ENCODE measurements around the gene ZNF568.

ZNF568 gene

GRCh38 chr19:36915992-36916830, at the start of gene ZNF568, which contains the start of gene ZNF829:
Gene ZNF568 (plus strand): TSS chr19:36916332. CDS start chr19:36922771, 6,439 bp downstream.
Gene ZNF829 (minus strand): TSS chr19:36916291. CDS start chr19:36915167, 1,124 bp downstream.
- peak; percentile 92 for DNase-seq (ENCODE audit: low spot score)

GRCh38 chr19:36876993-36877938, 38.9 kb upstream of the ZNF568 start:
- DNase-seq (ENCODE audit: low spot score) = no peak

GRCh38 chr19:36891768-36892357, 24.3 kb upstream of the ZNF568 start:
- DNase-seq (ENCODE audit: low spot score) = no peak

DNA sequence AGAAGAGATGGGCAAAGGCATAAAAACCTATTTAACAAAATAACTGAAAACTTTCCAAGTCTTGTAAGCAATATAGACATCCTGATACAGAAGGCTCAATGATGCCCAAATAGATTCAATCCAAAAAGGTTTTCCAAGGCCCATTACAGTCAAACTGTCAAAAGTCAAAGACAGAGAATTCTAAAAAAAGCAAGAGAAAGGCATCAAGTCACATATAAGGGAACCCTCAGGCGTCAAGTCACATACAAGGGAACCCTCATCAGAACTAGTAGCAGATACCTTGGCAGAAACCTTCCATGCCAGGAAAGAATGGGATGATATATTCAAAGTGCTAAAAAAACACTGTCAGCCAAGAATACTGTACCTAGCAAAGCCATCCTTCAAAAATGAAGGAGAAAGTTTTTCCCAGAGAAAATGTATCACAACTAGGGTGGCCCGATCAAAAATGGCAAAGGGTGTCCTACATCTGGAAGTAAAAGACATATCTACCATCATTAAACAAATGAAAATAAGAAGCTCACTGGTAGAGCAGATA, 21.2 kb upstream of the ZNF568 start:
- DNase-seq (ENCODE audit: low spot score) = no peak

DNA sequence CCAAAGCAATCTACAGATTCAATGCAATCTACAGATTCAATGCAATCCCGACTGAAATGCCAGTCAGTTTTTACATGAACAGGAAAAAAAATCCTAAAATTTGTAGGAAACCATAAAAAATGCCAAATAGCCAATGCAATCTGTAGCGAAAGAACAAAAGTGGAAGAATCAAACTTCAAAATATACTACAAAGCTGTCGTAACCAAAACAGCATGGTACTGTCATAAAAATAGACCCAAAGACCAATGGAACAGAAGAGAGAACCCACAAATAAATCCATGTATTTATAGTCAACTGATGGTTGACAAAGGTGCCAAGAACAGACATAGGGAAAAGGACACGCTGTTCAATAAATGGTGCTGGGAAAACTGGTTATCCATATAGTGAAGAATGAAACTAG, 17.7 kb upstream of the ZNF568 start:
- no peak for DNase-seq (ENCODE audit: low spot score)

DNA sequence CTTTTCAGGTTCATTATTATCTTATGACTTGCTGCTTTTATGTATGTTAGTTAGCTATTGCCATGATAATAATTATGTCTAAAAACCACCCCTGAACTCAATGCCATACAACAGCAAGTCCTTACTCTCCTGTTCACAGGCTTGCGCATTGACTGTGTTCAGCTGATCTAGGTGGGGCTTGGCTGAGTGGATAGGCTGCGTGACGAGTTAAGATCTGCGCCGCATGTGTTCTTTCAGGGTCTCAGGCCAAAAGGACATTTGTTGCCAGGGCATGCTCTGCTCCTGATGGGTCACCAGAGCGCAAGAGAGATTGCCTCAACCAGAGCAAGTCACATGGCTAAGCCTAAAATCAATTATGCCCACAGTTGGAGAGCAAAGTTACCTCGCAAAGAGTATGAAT, 859 bp downstream of the ZNF568 start:
- peak; percentile 55 for DNase-seq (ENCODE audit: low spot score)

DNA sequence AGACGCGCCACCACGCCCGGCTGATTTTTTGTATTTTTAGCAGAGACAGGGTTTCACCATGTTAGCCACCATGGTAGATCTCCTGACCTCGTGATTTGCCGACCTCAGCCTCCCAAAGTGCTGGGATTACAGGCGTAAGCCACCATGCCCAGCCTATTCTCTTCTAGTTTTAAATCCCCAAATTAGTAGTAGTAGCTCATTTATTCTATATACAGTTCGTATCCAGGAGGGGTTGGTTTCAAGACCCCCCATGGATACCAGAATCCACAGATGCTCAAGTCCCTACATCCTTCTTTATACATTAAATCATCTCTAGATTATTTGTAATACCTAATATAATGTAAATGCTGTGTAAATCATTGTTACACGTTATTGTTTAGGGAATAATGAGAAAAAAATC, 2.0 kb downstream of the ZNF568 start:
- DNase-seq (ENCODE audit: low spot score) = no peak

DNA sequence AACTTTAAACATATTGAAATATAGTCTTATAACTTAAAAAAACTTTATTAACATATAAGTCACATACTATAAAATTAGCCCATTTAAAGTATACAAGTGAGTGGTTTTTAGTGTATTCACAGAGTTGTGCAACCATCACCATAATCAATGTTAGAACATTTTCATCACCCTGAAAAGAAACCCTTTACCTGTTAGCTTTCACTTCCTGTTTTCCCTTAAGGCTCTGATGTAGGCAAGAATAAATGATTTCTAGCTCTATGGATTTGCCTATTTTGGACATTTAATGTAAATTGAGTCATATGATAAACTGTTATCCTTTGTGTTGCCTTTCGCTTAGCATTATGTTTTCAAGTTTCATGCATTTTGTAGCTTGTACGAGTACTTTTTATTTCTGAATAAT, 15.6 kb downstream of the ZNF568 start:
- DNase-seq (ENCODE audit: low spot score) = no peak

- peak; percentile 48 for DNase-seq (ENCODE audit: low spot score)
These were observed 23.0 kb downstream of the ZNF568 start for GRCh38 chr19:36939153-36939552.

- DNase-seq (ENCODE audit: low spot score) = no peak
These were observed 34.4 kb downstream of the ZNF568 start for GRCh38 chr19:36950335-36951119.

DNA sequence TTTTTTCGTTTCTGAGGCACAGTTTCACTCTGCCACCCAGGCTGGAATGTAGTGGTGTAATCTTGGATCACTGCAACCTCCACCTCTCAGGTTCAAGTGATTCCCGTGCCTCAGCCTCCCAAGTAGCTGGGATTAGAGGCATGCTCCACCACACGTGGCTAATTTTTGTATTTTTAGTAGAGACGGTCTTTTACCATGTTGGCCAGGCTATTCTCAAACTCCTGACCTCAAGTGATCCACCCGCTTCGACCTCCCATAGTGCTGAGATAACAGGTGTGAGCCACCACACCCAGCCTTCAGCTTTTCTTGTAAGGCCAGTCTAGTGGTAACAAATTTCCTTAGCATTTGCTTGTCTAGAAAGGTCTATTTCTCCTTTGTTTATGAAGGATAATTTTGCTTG, 46.2 kb downstream of the ZNF568 start:
- DNase-seq (ENCODE audit: low spot score) = no peak

GRCh38 chr19:36963280-36963679, 47.1 kb downstream of the ZNF568 start:
- DNase-seq (ENCODE audit: low spot score) = peak; percentile 46

- DNase-seq (ENCODE audit: low spot score) = peak; percentile 24
These were observed 56.4 kb downstream of the ZNF568 start for GRCh38 chr19:36972571-36972970.

DNA sequence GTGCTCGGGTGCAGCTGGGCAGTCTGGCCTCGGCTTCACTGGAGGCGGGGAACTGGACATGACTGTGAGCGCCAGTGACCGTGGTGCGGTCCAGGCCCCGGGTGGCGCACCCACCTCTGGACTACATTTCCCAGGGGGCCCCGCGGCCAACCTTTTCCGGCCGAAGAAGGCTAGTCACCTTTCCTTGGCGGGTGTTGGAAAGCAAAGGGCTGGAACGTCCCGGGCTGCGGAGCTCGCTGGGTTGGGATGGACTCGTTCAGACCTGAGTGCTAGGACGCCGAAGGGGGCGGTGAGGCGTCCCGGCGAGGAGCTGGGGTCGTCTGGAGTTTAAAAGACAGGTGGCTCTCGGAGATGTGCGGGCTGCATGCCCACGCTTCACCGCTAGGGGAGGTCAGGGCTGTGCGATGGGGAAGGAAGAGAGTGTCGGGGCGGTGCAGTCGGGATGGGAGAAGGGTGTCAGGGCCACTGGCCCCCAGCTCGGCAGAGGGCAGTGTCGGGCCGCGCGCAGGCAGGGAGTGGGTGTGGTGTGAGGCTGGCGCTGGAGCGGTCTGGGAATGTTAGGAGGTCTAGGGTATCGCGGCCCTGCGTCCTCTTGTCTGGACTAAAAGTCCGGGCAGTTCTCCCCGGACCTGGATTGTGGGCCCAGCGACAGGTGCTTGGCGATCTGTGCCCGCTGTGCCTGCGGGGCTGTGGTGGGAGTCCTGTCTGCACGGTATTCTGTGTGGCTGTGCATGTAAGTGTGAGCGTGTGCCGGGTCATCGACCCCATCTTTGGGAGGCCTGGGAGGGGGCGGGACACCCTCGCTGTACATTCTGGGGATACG, 57.1 kb downstream of the ZNF568 start:
- peak; percentile 87 for DNase-seq (ENCODE audit: low spot score)

DNA sequence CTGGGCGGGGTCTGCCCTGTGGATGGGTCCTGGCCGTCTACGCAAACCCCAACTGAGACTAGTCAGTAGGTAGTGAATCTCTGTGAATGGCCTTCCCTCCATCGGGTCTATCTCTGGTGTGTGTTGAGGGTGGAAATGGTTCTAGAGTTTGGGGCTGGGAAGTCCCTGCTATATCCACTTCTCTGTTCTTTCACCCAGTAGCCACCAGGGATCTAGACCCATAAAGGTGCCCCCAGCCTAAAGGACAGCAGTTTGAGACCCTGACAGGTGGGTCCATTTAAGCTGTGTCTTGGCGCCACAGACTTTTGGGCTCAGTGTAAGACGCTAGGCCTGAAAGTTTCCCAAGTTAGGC, 57.7 kb downstream of the ZNF568 start:
- DNase-seq (ENCODE audit: low spot score) = no peak

GRCh38 chr19:36986131-36986530, 70.0 kb downstream of the ZNF568 start:
- no peak for DNase-seq (ENCODE audit: low spot score)

DNA sequence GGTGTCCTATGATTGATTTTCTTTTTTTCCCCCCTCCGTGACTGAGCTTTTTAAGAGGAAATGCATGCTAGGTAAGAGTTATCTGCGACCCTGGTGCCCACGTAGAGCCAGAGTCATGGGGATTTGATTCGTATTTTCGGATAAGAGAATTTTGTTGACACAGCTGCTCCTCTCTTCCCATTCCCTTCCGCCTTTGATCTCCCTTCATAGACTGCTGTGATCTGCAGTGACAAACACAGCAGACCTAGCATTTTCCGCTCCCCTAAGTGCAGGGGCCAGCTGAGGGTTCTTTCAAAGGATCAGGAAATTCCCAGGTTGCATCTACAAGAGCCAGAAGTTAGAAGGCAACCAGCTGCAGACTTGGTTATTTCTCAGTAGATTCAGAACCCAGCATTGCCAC, 70.5 kb downstream of the ZNF568 start:
- no peak for DNase-seq (ENCODE audit: low spot score)

DNA sequence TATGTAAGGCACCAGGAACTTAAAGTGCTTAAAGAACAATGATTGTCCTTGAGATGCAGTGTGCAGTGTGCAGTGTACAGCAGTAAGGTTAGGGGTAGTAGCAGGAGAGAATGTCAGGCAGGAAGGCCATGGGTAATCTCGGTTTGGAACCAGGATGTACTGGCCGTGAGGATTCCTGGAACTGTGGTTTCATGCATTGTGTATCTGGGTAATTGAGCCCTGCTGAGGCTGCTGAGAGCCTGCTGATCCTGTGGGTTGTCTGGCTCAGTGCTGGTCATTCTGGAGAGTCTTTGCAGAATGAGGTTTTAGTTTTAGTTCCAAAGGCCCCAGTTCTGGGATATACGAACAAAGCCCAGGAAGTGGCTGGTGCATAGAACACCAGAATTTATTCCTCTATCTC, 71.0 kb downstream of the ZNF568 start:
- DNase-seq (ENCODE audit: low spot score) = no peak

DNA sequence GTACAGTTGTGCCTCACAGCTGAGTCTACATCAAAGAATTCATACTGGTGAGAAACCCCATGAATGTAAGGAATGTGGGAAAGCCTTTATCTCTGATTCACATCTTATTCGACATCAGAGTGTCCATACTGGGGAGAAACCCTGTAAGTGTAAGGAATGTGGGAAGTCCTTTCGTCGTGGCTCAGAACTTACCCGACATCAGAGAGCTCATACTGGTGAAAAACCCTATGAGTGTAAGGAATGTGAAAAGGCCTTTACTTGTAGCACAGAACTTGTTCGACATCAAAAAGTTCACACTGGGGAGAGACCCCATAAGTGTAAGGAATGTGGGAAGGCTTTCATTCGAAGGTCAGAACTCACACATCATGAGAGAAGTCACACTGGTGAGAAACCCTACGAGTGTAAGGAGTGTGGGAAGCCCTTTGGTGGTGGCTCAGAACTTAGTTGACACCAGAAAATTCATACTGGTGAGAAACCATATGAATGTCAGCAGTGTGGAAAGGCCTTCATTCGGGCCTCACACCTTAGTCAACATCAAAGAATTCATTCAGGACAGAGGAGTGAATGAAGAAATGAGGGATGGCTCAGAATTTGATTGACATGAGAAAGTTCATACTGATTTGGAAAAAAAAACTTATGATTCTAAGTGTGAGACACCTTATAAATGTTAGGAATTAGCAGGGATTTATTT, 81.2 kb downstream of the ZNF568 start:
- no peak for DNase-seq (ENCODE audit: low spot score)

DNA sequence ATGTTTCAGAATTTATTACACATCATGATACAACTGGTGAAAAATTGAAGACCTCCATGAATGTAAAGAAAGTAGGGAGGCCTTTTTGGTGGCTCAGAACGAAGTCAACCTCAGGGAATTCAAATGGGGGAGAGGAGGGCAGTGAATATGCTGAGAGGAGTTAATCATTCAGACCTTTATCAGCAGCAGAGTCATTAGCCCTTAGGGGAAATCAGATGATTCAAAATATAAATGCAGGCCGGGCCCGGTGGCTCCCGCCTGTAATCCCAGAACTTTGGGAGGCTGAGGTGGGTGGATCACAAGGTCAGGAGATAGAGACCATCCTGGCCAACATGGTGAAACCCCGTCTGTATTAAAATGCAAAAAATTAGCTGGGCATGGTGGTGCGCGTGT, 81.7 kb downstream of the ZNF568 start:
- DNase-seq (ENCODE audit: low spot score) = no peak

All from D341Med (cell line).